A673 (cell line): ENCODE results near the gene CCK. TPM values are rescaled to one million over a fixed set of nuclear protein-coding genes. Genes with fewer than 3 reads are reported as not detected.

Experiments
- BruUV-seq: library from RNA; stranded (reverse); fragments of 400-500 nt; replicated peaks from 2 replicates; lab custom pipeline; 2021; lab: Mats Ljungman, UMichigan
- CTCF ChIA-PET: fragments of 300-600 bp; sonication (Branson Sonifier 250); formaldehyde crosslinking; loops from one replicate; lab custom pipeline; 2022; ENCODE audit warnings: antibody characterized with exemption; lab: Charles Lee
- POLR2A ChIA-PET: fragments of 300-600 bp; sonication (Branson Sonifier 250); formaldehyde crosslinking; loops from one replicate; lab custom pipeline; 2022; ENCODE audit warnings: antibody characterized with exemption; ENCODE audit not compliant: low non-redundant PET; lab: Charles Lee
- DNase-seq: peaks from one replicate; pipeline ENCODE4 v3.0.0-alpha.2; 2015; ENCODE audit warnings: low spot score
- H3K27ac ChIP-seq: fragments of 200-600 bp; sonication (generic); 2 replicates; pipeline ENCODE4 v1.5.1; 2016; ENCODE audit warnings: mixed run types, low read depth, mild to moderate bottlenecking, mixed read lengths, antibody characterized with exemption, low read length; ENCODE audit not compliant: poor library complexity, severe bottlenecking
- H3K27me3 ChIP-seq: fragments of 200-600 bp; sonication (generic); replicated peaks from 2 replicates; pipeline ENCODE4 v1.6.1; 2017; ENCODE audit warnings: mixed run types, low read depth, mild to moderate bottlenecking, mixed read lengths, antibody characterized with exemption, low read length; ENCODE audit not compliant: insufficient read depth, poor library complexity
- H3K36me3 ChIP-seq: fragments of 200-600 bp; sonication (generic); 2 replicates; pipeline ENCODE4 v1.6.1; 2016; ENCODE audit warnings: mixed run types, mild to moderate bottlenecking, mixed read lengths, antibody characterized with exemption, low read length; ENCODE audit not compliant: insufficient read depth, poor library complexity, severe bottlenecking
- H3K4me1 ChIP-seq: fragments of 200-600 bp; sonication (generic); 2 replicates; pipeline ENCODE4 v1.6.1; 2017; ENCODE audit warnings: mixed run types, mild to moderate bottlenecking, mixed read lengths, antibody characterized with exemption, low read length; ENCODE audit not compliant: insufficient read depth, poor library complexity, severe bottlenecking
- H3K4me3 ChIP-seq: fragments of 200-600 bp; sonication (generic); 2 replicates; pipeline ENCODE4 v1.5.1; 2016; ENCODE audit warnings: low read depth, mixed run types, mild to moderate bottlenecking, mixed read lengths, low read length; ENCODE audit not compliant: poor library complexity, severe bottlenecking
- H3K9me3 ChIP-seq: fragments of 200-600 bp; sonication (generic); 2 replicates; pipeline ENCODE4 v1.6.1; 2016; ENCODE audit warnings: mixed run types, low read depth, mild to moderate bottlenecking, mixed read lengths, antibody characterized with exemption, low read length; ENCODE audit not compliant: poor library complexity, severe bottlenecking
- EZH2 ChIP-seq: fragments of 200-600 bp; sonication (generic); IDR thresholded peaks from 2 replicates; pipeline ENCODE4 v1.6.1; 2017; ENCODE audit warnings: borderline replicate concordance, low read depth, mild to moderate bottlenecking, mixed read lengths, antibody characterized with exemption, low read length; ENCODE audit not compliant: poor library complexity, severe bottlenecking
- intact Hi-C: fragments of 100-400 bp; cut with micrococcal nuclease; formaldehyde crosslinking; loops from one replicate; pipeline ENCODE4 v1.10.0; 2022; ENCODE audit not compliant: unreplicated experiment
- total RNA-seq: library from RNA; stranded (reverse); gene quantifications from 2 replicates; pipeline ENCODE4 v1.2.3, GENCODE V29; 2021
- TF ChIP-seq, protein P1 (sequence below): fragments of 300-800, 200-600 bp; sonication (generic); conservative IDR thresholded peaks from 2 replicates; pipeline ENCODE4 v1.5.1; 2017; ENCODE audit warnings: low read depth, mild to moderate bottlenecking, antibody characterized with exemption, low read length, moderate library complexity, mixed read lengths

The CCK gene
- total RNA-seq, 1 experiment from 2014 or later: 19.6 TPM

DNA sequence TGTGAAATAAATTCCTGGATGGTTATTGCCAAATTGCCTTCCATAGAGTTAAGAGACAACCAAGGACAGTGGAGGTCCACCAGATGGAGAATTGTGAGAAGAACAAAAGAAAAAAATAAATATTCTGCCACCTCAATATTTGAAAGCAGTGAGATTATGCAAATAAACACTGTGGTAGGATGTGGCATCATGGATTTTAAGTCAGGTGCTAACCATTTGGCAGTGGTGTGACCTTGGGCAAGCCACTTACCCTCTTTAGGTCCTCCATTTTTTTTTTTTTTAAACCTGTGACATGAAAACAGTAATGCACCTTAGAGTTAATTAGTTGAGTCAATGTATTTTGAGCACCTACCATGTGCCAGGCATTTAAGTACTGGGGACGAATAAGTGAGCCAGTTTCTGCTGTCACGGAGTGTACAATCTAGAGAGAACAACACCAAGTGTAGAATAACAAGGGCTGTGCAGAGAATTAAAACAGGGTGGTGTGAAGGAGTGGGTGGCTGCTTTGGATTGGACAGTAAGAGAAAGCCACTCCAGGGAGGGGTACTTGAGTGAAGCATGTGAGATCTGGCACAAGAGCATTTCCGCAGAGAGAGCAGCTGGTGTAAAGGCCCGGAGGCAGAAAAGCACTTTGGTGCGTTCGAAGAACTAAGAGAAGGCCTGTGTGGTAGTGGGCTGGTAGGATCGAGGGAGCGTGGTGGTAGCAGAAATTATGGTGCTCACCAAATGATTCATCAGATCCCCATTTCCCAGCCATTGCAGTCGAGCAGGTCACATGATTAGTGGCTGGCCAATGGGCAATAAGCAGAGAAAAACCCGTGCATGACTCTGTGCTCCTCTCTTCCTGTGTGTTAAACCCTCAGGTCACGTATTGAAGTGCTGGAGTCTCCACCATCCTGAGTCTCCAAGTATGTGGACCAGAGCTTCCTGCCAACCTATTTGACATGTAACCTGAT lies 39.2 kb downstream of the CCK start:
- H3K36me3 ChIP-seq: no peaks in the 10 kb centered on the region
- DNase-seq: no peak
- intact Hi-C loops: no loop called here
- ChIA-PET POLR2A (no interaction called here), CTCF (no interaction called here)
- H3K27me3 ChIP-seq: no peaks in the 10 kb centered on the region
- no peak overlapping the region for H3K4me3 ChIP-seq
- H3K4me1 ChIP-seq: no peaks in the 10 kb centered on the region
- no peak overlapping the region for H3K27ac ChIP-seq
- no peaks in the 10 kb centered on the region for H3K9me3 ChIP-seq
- BruUV-seq: no TSS peak
- no peak for TF ChIP-seq EZH2
- TF ChIP-seq, protein P1, sequence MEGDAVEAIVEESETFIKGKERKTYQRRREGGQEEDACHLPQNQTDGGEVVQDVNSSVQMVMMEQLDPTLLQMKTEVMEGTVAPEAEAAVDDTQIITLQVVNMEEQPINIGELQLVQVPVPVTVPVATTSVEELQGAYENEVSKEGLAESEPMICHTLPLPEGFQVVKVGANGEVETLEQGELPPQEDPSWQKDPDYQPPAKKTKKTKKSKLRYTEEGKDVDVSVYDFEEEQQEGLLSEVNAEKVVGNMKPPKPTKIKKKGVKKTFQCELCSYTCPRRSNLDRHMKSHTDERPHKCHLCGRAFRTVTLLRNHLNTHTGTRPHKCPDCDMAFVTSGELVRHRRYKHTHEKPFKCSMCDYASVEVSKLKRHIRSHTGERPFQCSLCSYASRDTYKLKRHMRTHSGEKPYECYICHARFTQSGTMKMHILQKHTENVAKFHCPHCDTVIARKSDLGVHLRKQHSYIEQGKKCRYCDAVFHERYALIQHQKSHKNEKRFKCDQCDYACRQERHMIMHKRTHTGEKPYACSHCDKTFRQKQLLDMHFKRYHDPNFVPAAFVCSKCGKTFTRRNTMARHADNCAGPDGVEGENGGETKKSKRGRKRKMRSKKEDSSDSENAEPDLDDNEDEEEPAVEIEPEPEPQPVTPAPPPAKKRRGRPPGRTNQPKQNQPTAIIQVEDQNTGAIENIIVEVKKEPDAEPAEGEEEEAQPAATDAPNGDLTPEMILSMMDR: no peak

DNA sequence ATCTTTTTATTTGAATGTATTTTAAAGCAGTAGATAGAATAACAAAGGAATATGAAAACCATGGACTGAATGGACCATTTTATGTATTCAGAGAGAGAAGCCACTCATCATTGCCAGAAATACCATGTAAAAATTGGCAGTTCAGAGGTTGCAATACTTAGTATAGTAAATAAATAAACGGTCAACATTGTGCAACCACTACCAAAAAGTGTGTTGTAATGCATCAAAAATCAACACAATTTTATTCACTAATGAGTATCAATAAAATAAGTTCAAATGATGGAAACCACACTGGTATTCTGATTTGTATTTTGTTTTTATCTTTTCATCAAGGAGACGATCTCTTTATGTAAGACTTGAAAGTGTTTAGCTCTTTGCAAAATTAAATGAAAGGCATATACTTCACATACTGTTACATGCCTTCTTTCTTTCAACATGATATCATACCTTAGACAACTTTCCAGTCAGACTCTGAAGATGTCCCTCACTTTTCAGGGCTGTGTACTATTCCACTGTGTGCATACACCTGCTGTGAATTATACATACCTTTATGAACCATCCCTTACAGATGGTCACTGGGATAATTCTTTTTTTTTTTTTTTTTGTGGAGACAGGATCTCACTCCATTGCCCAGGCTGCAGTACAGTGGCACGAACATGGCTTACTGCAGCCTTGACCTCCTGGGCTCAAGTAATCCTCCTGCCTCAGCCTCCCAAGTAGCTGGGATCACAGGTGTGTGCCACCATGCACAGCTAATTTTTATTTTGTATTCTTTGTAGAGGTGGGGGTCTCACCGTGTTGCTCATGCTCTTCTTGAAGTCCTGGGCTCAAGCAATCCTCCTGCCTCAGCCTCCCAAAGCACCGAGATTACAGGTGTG lies 40.3 kb downstream of the CCK start:
- CTCF ChIA-PET: no interaction called here
- no peak for TF ChIP-seq EZH2
- TF ChIP-seq, protein P1: no peak
- POLR2A ChIA-PET: no interaction called here
- intact Hi-C loops: no loop called here
- BruUV-seq: no TSS peak
- Histone ChIP-seq H3K4me1 (no peaks in the 10 kb centered on the region), H3K27ac (no peak overlapping the region), H3K36me3 (no peaks in the 10 kb centered on the region), H3K9me3 (no peaks in the 10 kb centered on the region), H3K27me3 (no peaks in the 10 kb centered on the region), H3K4me3 (no peak overlapping the region)
- DNase-seq: no peak

DNA sequence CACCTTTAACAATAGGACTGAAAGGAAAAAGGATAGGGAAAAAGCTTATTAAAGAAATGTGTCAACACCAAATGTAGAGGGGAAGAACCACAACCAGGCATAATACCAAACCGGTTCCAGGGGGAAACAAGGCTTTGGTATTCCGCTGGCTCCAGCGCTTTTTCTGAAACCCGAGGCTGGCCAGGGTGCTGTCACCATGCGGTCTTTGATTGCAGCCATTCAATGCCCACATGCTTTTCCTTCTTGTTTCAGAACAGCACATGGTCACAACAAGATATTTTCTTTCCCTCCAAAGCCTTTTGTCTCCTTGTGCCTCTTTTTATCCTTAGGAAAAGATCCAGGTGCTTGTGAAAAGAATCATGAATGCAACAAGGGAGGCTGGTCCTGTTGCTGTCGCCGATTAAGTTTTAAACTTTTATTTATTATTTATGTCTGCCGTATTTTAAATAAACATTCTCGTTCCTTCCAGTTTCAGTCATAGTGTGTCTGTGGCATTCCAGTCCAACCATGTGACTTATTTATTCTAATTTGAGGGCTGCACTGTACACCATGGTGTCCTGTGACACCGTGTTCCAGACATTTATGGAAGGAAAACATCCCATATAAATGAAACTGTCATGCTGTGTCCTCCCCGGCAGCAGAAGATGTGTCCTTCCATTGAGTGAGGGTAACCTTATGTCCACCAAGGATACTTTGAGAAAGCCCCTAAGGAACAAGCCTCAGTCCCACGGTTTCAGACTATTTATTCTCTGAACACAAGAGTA lies 41.1 kb downstream of the CCK start:
- POLR2A ChIA-PET: no interaction called here
- no peaks in the 10 kb centered on the region for H3K27me3 ChIP-seq
- no peak for TF ChIP-seq EZH2
- TF ChIP-seq, protein P1: no peak
- no peaks in the 10 kb centered on the region for H3K9me3 ChIP-seq
- intact Hi-C loops: no loop called here
- no peak overlapping the region for H3K4me3 ChIP-seq
- no peak for DNase-seq
- BruUV-seq: TSS peak; percentile 49
- H3K27ac ChIP-seq: no peak overlapping the region
- H3K4me1 ChIP-seq: no peaks in the 10 kb centered on the region
- H3K36me3 ChIP-seq: no peaks in the 10 kb centered on the region
- CTCF ChIA-PET: no interaction called here
